Astrocyte (in vitro differentiated cells and primary cell): ENCODE data around the gene OSM. TPM values are rescaled to one million over a fixed set of nuclear protein-coding genes. Genes with fewer than 3 reads are reported as not detected.

ENCODE experiments used
- DNase-seq: peaks from one replicate; pipeline ENCODE4 v3.0.0-alpha.2; 2010; ENCODE audit warnings: low read depth
- FAIRE-seq: peaks from 2 replicates; lab custom pipeline; 2011; peaks lifted over from hg19 to GRCh38; lab: Jason Lieb, UNC
- H2AFZ ChIP-seq: 2 replicates; pipeline ENCODE4 v1.6.0; 2012; ENCODE audit warnings: low read depth, low read length, inconsistent platforms
- H3K27ac ChIP-seq: 2 replicates; pipeline ENCODE4 v1.5.1; 2011; ENCODE audit warnings: low read depth, low read length, inconsistent platforms
- H3K27me3 ChIP-seq: 2 replicates; pipeline ENCODE4 v1.6.0; 2011; ENCODE audit warnings: low read length, inconsistent platforms; ENCODE audit not compliant: insufficient read depth
- H3K36me3 ChIP-seq: 2 replicates; pipeline ENCODE4 v1.5.1; 2011; ENCODE audit warnings: low read length, inconsistent platforms; ENCODE audit not compliant: insufficient read depth
- H3K4me1 ChIP-seq: 2 replicates; pipeline ENCODE4 v1.5.1; 2011; ENCODE audit warnings: low read length, inconsistent platforms; ENCODE audit not compliant: insufficient read depth
- H3K4me2 ChIP-seq: 2 replicates; pipeline ENCODE4 v1.6.0; 2012; ENCODE audit warnings: low read length, inconsistent platforms
- H3K4me3 ChIP-seq: 2 replicates; pipeline ENCODE4 v1.5.1; 2011; ENCODE audit warnings: low read depth, mild to moderate bottlenecking, low read length, inconsistent platforms; ENCODE audit not compliant: insufficient read depth
- H3K79me2 ChIP-seq: 2 replicates; pipeline ENCODE4 v1.6.0; 2012; ENCODE audit warnings: mild to moderate bottlenecking, low read length, inconsistent platforms; ENCODE audit not compliant: insufficient read depth
- H3K9ac ChIP-seq: 2 replicates; pipeline ENCODE4 v1.6.0; 2012; ENCODE audit warnings: mild to moderate bottlenecking, low read length, inconsistent platforms
- H3K9me3 ChIP-seq: 2 replicates; pipeline ENCODE4 v1.5.1; 2012; ENCODE audit warnings: low read depth, mild to moderate bottlenecking, low read length, inconsistent platforms; ENCODE audit not compliant: insufficient read depth
- H4K20me1 ChIP-seq: 2 replicates; pipeline ENCODE4 v1.6.0; 2012; ENCODE audit warnings: low read length, inconsistent platforms; ENCODE audit not compliant: insufficient read depth
- H3K27ac Mint-ChIP-seq: one replicate; pipeline ENCODE4 v1.8.0; 2021; ENCODE audit warnings: mild to moderate bottlenecking, mixed read lengths; ENCODE audit not compliant: unreplicated experiment
- H3K27me3 Mint-ChIP-seq: one replicate; pipeline ENCODE4 v1.8.0; 2021; ENCODE audit warnings: low read depth, mixed read lengths; ENCODE audit not compliant: unreplicated experiment
- H3K36me3 Mint-ChIP-seq: one replicate; pipeline ENCODE4 v1.8.0; 2021; ENCODE audit warnings: low read depth, mixed read lengths; ENCODE audit not compliant: unreplicated experiment
- H3K4me1 Mint-ChIP-seq: one replicate; pipeline ENCODE4 v1.8.0; 2021; ENCODE audit warnings: low read depth, mixed read lengths; ENCODE audit not compliant: unreplicated experiment
- H3K4me3 Mint-ChIP-seq: one replicate; pipeline ENCODE4 v1.8.0; 2021; ENCODE audit warnings: mild to moderate bottlenecking, moderate library complexity, mixed read lengths; ENCODE audit not compliant: unreplicated experiment
- H3K9me3 Mint-ChIP-seq: one replicate; pipeline ENCODE4 v1.8.0; 2021; ENCODE audit warnings: mild to moderate bottlenecking, mixed read lengths; ENCODE audit not compliant: unreplicated experiment
- EZH2 ChIP-seq: IDR thresholded peaks from 2 replicates; pipeline ENCODE4 v1.6.1; 2012; ENCODE audit warnings: mild to moderate bottlenecking, low read length, inconsistent platforms; ENCODE audit not compliant: insufficient read depth
- total RNA-seq: library from RNA; stranded (reverse); gene quantifications from 2 replicates; pipeline ENCODE4 v1.2.1, GENCODE V29; 2021
- TF ChIP-seq, protein P1 (sequence below): IDR thresholded peaks from 2 replicates; pipeline ENCODE4 v1.5.1; 2011; ENCODE audit warnings: low read depth, mild to moderate bottlenecking, inconsistent platforms, low read length, moderate library complexity; ENCODE audit not compliant: insufficient read depth

The OSM gene
- total RNA-seq, 1 donor from 2014 or later: not detected

DNA sequence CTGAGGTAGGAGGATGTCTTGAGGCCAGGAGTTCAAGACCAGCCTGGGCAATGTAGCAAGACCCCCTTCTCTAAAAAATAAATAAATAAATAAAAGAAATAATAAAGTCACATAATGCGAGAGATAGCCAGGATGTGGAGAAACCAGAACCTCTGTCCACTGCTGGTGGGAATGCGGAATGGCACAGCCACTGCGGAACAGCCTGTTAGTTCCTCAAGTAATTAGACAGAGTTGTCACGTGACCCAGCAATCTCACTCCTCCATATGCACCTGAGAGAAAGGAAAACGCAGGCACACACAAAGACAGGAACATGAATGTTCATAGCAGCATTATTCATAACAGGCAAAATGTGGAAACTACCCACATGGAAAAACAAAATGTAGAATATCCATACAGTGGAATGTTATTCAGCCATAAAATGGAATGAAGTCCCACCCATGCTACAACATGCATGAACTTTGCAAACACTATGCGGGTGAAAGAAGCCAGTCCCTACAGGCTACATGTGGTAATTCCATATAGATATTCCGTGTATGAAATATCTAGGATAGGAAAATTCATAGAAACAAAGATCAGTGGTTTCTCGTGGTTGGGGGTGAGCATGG is 47.5 kb downstream of the OSM start:
- FAIRE-seq (peak; percentile 17), DNase-seq (no peak)
- no peaks in the 10 kb centered on the region for H3K36me3 ChIP-seq
- H2AFZ ChIP-seq: no peak overlapping the region
- Mint-ChIP-seq H3K27ac (no peak overlapping the region), H3K36me3 (no peaks in the 10 kb centered on the region), H3K9me3 (no peaks in the 10 kb centered on the region), H3K4me1 (peaks cover 9% of the 10 kb centered on the region), H3K27me3 (peaks cover 2% of the 10 kb centered on the region), H3K4me3 (no peak overlapping the region)
- no peak overlapping the region for H3K27ac ChIP-seq
- H4K20me1 ChIP-seq: no peaks in the 10 kb centered on the region
- TF ChIP-seq EZH2: no peak
- TF ChIP-seq, protein P1, sequence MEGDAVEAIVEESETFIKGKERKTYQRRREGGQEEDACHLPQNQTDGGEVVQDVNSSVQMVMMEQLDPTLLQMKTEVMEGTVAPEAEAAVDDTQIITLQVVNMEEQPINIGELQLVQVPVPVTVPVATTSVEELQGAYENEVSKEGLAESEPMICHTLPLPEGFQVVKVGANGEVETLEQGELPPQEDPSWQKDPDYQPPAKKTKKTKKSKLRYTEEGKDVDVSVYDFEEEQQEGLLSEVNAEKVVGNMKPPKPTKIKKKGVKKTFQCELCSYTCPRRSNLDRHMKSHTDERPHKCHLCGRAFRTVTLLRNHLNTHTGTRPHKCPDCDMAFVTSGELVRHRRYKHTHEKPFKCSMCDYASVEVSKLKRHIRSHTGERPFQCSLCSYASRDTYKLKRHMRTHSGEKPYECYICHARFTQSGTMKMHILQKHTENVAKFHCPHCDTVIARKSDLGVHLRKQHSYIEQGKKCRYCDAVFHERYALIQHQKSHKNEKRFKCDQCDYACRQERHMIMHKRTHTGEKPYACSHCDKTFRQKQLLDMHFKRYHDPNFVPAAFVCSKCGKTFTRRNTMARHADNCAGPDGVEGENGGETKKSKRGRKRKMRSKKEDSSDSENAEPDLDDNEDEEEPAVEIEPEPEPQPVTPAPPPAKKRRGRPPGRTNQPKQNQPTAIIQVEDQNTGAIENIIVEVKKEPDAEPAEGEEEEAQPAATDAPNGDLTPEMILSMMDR: peak; percentile 31
- no peaks in the 10 kb centered on the region for H3K27me3 ChIP-seq
- H3K4me3 ChIP-seq: no peak overlapping the region
- no peak overlapping the region for H3K9ac ChIP-seq
- H3K4me2 ChIP-seq: no peak overlapping the region
- H3K79me2 ChIP-seq: no peaks in the 10 kb centered on the region
- no peaks in the 10 kb centered on the region for H3K9me3 ChIP-seq
- H3K4me1 ChIP-seq: peaks cover 19% of the 10 kb centered on the region

- Mint-ChIP-seq H3K9me3 (no peaks in the 10 kb centered on the region), H3K27ac (no peak overlapping the region), H3K36me3 (no peaks in the 10 kb centered on the region), H3K4me3 (no peak overlapping the region), H3K4me1 (peaks cover 6% of the 10 kb centered on the region), H3K27me3 (peaks cover 2% of the 10 kb centered on the region)
- Histone ChIP-seq H3K27ac (peak overlapping the region; percentile 30), H3K27me3 (no peaks in the 10 kb centered on the region), H3K4me1 (peaks cover 14% of the 10 kb centered on the region), H2AFZ (peak overlapping the region; percentile 31), H3K4me3 (no peak overlapping the region), H4K20me1 (no peaks in the 10 kb centered on the region), H3K9me3 (no peaks in the 10 kb centered on the region), H3K4me2 (no peak overlapping the region), H3K79me2 (no peaks in the 10 kb centered on the region), H3K36me3 (no peaks in the 10 kb centered on the region), H3K9ac (peak overlapping the region; percentile 43)
- DNase-seq (no peak), FAIRE-seq (no peak)
- TF ChIP-seq EZH2: no peak
- TF ChIP-seq, protein P1: no peak
Measured at GRCh38 chr22:30217698-30218560, 48.7 kb downstream of the OSM start.

- FAIRE-seq: no peak
- no peak overlapping the region for H3K4me2 ChIP-seq
Measured at GRCh38 chr22:30216710-30217109, 49.9 kb downstream of the OSM start.

More at GRCh38 chr22:30216710-30217109, 49.9 kb downstream of the OSM start:
- H3K27me3 ChIP-seq: no peaks in the 10 kb centered on the region
- H3K9me3 Mint-ChIP-seq: no peaks in the 10 kb centered on the region
- H3K79me2 ChIP-seq: no peaks in the 10 kb centered on the region
- peaks cover 2% of the 10 kb centered on the region for H3K27me3 Mint-ChIP-seq
- peaks cover 24% of the 10 kb centered on the region for H3K4me1 ChIP-seq
- TF ChIP-seq, protein P1: no peak
- no peak for TF ChIP-seq EZH2
- H4K20me1 ChIP-seq: no peaks in the 10 kb centered on the region
- H3K36me3 ChIP-seq: no peaks in the 10 kb centered on the region
- no peak overlapping the region for H3K4me3 ChIP-seq
- no peak overlapping the region for H3K27ac ChIP-seq
- no peak overlapping the region for H2AFZ ChIP-seq
- H3K4me1 Mint-ChIP-seq: peaks cover 14% of the 10 kb centered on the region
- H3K27ac Mint-ChIP-seq: no peak overlapping the region
- H3K4me3 Mint-ChIP-seq: no peak overlapping the region
- no peaks in the 10 kb centered on the region for H3K9me3 ChIP-seq
- no peaks in the 10 kb centered on the region for H3K36me3 Mint-ChIP-seq
- no peak for DNase-seq
- no peak overlapping the region for H3K9ac ChIP-seq
